Erythroblast (primary cell): ENCODE measurements around the gene VGLL1.
A peak's percentile ranks its signal among the peaks of the same experiment; 100 is the strongest.

ENCODE experiments used
- DNase-seq, 2 experiments: peaks; one replicate each; lab custom pipeline; 2025; lab: John Stamatoyannopoulos, UW
- GATA1 ChIP-seq: IDR thresholded peaks from 2 replicates; pipeline ENCODE4 v1.6.1; 2011; ENCODE audit warnings: low read depth, mild to moderate bottlenecking, control low read depth, low read length, moderate library complexity
- POLR2A ChIP-seq: IDR thresholded peaks from 2 replicates; pipeline ENCODE4 v1.6.1; 2011; ENCODE audit warnings: mild to moderate bottlenecking, low read length

Gene VGLL1

DNA sequence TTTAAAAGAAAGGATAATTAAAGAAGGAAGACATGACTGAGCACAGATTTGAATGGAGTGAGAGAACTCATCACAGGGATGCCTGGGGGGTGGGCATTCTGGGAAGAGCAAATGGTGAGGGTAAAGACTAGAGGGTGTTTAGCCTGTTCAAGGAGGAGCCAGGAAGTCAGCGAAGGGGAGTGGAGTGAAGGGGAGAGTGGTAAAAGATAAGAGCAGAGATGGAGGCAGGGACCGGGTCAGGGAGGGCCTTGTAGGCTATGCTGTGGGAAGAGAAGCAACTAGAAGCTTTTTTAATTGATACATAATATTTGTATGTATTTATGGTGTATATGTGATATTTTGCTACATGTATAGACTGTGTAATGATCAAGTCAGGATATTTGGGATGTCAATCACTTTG is 2.2 kb upstream of the VGLL1 start:
- DNase-seq = no peak
- no peak for TF ChIP-seq POLR2A
- no peak for TF ChIP-seq GATA1

DNA sequence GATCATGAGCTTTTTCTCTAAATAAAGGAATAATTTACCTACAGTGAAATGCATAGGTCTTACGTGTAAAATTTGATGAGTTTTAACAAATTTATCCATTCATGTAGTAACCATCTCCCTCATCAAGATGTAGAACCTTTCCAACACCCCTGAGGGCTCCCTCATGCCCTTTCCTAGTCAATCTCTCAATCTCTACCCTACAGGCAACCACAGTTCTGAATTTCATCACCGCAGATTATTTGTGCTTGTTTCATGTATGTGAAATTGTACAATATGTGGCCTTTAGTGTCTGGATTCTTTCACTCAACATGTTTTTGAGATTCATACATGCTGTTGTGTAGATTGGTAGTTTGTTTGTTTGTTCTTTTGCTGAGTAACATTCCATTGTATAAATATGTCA is 2.1 kb downstream of the VGLL1 start:
- TF ChIP-seq POLR2A (no peak), GATA1 (no peak)
- no peak for DNase-seq

DNA sequence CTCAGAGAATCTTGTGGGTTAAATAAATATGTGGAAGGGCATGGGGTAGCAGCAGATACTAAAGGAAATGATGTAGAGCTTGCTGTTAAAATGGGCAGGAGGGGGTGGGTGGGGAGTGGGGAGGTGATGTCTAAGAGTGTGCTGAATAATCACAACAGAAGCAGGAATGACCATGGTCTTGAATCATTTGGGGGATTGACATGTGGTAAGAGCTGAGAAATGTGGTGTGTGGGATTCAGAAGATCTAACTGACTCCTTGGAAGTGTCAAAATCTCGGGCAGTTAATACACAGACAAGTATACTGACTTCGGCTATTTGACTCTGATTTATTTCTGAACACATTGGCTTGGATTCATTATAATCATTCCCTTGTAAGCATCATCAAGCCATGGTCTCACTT is 6.8 kb downstream of the VGLL1 start:
- no peak for TF ChIP-seq POLR2A
- TF ChIP-seq GATA1 = no peak
- no peak for DNase-seq

DNA sequence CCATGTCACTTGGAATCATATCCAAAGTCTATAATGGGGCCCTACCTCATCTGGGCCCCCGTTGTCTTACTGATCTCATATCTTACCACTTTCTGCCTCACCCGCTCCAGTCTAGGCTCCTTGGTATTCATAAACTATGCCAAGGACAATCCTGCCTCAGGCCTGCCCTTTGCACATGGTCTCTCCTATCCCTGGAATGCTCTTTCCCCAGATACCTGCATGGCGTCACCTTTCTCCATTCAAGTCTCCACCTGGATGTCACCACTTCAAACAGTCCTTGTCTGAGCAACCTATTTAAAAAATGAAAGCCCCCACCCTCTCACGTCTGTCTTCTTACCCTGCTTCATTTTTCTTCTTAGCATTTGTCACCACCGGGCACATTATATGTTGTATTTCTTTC is 8.2 kb downstream of the VGLL1 start:
- DNase-seq = no peak

DNA sequence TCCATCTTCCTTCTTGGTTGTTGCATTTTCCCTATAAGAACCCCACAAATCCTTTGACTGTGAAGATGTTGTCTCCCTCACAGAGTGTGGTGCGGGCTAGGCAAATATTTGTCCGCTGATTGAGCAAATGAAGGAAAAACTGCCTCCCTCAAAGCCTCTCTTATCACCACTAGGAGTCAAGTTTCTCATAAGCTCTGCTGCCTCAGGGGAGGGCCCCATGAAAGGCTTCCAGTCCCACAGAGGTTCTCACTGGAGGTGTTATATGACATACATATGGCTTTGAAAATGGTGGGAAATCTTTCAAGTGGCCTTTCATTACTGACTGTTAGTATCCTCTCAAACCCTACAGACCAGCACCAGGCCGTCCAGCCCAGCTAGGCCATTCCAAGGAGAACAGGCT is 9.3 kb downstream of the VGLL1 start:
- no peak for DNase-seq
- TF ChIP-seq POLR2A = no peak

More for the DNA sequence above, 8.2 kb downstream of the VGLL1 start:
- TF ChIP-seq GATA1 = no peak
- no peak for TF ChIP-seq POLR2A

DNA sequence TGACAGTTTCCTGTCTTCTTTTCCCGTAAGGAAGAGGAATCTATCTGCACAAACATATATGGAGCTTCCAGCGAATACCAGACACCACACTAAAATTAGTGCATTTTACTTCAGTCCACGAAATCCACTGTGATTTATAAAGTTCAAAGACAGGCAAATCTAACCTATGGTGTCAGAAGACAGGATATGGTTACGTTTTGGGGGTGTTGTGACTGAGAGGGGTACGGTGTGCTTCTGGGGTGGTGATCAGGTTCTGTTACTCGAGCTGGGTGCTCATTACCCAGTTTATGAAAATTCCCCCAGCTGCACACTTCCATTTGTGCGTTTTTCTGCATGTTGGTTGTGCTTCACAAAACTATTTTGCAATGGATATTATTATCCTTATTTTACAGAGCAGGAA is 10.3 kb downstream of the VGLL1 start:
- no peak for DNase-seq
- TF ChIP-seq GATA1 = no peak
- TF ChIP-seq POLR2A = no peak

DNA sequence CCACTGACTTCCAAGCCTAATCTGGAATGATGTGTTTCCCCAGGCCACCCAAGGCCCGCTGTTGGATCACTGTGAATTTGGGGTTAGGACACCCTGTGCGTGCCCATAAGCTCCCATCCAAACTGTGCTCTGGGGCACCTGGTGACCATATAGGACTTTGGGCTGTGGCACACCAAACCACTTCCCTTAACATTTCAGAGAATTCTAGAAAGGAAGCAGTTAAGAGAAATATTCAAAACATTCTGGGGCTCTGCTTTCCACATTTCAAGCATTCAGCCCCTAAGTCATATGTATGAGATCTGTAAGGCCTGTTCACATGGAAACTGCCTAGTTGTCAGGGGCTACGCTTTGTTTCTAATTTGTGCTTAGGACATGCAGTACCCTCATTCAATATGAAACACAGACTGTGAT is 14.4 kb downstream of the VGLL1 start:
- no peak for DNase-seq
- no peak for TF ChIP-seq POLR2A
- no peak for TF ChIP-seq GATA1

DNA sequence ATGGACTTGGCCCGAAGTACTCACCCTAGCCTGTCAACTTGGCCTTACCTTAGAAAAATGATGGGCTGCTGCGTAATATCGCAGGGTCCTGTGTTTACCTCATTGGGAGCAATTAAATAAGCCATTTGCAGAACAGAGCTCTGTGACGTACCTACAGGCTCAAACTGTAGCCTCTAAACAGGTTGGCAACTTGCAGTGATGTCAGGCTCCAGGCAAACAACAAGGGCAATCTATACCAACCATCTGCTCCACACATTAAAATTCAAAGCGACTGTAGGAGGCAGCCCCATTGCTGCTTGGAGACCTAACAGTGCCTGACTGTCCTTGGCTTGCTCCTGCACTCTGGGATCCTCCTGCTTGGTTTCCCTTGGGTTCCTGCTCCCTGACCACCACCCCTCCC is 17.2 kb downstream of the VGLL1 start:
- no peak for DNase-seq
- TF ChIP-seq POLR2A (no peak), GATA1 (no peak)

DNA sequence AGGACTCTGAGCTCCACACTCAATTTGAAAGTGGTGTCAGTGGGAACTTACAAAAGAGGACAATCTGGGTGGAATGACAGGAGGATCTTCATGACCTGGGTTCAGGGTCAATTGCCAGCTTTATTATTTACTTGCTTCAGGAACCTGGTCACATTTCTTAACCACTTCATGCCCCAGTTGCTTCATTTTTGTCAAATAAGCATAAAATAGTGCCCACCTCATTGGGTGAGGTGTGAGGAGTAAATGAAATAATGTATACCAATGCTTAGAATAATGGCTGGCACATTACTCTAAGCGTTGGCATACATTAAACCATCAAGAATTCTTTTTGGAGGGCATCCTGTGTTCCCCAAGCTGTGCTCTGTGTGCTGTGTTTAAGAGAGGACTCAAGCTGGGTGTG is 19.4 kb downstream of the VGLL1 start:
- TF ChIP-seq POLR2A = no peak
- TF ChIP-seq GATA1 = no peak
- no peak for DNase-seq

DNA sequence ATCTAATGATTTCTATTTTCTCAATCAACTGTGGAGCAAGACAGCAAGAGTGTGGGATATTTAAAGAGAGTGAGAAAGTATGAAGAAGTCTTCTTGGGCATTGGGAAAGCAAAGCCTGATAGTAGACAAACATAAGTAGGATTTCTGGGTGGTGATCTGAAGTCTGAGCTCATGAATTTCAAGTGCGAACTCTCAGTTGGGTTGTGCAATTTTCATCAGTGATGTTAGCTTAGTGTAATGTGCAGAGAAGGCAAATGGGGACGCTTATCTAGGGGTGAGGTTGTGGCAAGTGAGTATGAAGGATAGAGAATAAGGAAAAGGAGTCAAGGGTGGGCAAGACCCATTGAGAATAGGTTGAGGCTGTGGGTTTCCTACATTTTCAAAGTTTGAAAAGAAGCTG is 23.7 kb downstream of the VGLL1 start:
- TF ChIP-seq POLR2A (no peak), GATA1 (no peak)
- DNase-seq = no peak

DNA sequence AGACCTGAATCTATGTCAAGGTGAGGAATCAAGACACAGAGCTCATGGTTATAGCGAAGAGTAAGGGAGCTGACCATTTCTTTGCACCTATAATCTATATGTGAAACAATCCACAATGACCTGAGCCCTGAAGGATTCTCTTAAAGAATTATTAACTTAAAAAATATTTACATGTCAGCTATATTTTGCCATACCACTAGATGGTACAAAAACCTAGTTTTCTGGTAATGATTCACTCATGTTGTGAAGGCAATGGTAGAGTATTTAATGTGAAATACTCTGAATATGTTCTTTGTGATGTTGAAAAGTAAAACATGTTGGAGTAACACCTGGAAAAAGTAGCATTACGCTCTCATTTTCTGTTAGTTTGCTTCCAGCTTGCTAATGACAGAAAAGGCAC is 40.0 kb downstream of the VGLL1 start:
- no peak for DNase-seq
- TF ChIP-seq GATA1 = no peak
- TF ChIP-seq POLR2A = no peak

DNA sequence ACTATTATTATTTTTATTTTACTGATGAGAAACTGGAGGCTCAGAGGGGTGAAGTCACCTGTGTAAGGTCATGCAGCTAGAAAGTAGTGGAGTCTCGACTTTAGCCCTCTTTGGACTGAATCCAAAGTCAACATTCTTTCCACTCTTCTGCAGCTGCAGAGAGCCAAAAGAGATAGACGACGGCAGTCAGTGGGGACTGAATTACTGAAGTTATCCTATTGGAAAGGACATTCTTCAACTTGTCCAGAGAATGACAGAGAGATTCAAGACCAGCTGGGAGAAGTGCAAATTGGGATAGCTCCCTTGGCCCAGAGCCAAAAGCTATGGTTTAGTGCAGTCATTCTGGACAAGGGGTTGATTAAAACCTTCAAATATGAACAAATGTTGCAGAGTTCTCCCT is 42.5 kb downstream of the VGLL1 start:
- no peak for DNase-seq
- TF ChIP-seq GATA1 (no peak), POLR2A (no peak)

DNA sequence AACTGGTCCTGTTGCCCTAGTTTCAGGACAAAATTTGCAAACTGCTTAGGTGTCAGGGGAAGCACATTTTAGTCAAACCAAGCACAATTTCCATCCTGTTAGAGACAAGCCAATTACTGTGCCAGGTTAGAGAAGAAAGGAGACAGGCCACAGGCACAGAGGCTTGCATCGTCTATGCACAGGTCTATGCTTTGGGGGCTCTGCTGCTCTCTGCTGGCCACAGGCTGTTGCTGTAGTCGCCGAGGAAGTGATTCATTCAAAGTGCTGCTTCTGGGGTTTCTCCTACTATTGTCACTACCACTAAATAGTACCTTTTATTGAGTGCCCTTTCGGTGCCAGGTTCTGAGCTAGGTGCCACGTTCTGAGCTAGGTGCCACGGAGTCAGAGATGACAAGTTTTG is 45.5 kb downstream of the VGLL1 start:
- no peak for TF ChIP-seq GATA1
- no peak for TF ChIP-seq POLR2A
- DNase-seq = peak; percentile 12 to 29

DNA sequence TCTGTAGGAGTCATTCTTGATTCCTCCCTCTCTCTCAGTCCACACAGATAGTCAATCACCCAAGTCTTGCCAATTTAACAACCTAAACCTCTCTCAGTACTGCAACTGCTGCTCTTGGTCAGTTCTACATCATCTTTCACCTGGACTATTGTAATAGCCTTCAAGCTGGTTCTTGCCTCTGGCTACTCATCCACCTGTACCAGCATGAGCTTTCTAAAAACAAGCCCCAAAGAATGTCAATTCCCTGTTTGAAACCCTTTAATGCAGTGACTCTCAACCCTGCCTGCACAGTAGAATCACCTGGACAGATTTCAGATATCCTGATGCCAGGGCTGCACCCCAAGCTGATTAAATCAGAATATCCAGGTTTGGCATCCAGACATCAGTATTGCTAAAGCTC is 48.3 kb downstream of the VGLL1 start:
- TF ChIP-seq GATA1 (no peak), POLR2A (no peak)
- DNase-seq = no peak

DNA sequence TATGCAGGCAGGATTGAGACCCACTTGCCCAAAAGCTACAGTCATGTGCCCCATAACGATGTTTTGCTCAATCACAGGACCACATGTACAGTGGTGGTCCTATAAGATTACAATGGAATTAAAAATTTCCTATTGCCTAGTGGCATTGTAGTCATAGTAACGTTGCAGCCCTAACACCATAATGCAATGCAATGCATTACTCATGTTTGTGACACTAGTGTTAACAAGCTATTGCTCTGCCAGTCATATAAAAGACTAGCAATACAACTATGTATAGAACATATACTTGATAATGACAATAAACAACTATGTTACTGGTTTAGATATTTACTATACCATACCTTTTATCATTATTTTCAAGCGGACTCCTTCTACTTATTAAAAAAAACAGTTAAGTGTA is 50.6 kb downstream of the VGLL1 start:
- no peak for DNase-seq
- no peak for TF ChIP-seq POLR2A
- TF ChIP-seq GATA1 = no peak

DNA sequence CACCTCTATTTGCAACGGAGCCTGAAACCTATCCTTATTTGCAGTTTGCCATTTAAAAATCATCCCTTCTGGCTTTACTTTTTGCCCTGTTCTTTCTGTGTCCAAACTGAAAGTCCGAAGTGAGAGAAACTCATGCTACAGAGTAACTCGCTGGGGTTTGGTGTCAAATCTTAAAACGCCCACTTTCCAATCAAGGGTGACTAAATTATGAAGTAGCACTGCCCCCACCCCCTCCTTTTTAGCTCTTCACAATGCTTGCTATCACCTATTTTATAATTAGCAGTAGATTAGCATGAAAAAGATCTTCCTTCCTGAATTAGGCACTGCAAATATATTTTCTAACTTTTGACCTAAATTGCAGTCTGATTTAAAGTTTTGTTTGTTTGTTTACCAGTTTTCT is 52.5 kb downstream of the VGLL1 start:
- no peak for DNase-seq

DNA sequence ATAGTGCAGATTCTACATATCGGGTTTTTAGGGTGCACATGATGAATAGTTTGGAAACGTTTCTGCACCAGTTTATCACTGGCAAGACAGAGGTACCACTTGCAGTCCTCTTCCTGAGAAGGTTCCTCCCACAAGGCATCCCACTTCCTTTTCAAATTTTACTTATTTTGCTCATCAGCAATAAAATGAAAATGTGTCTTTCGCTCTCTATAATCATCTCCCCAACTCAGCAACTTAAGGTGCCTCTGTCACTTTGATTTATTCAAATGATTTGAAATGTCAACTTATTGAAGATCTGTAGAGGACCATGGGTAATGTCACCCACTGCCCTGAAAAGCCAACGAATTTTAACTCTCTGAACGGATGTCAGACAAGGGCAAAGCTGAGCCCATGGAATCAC is 53.2 kb downstream of the VGLL1 start:
- DNase-seq = no peak
- no peak for TF ChIP-seq POLR2A
- no peak for TF ChIP-seq GATA1

More for the DNA sequence above, 52.5 kb downstream of the VGLL1 start:
- TF ChIP-seq GATA1 = no peak
- no peak for TF ChIP-seq POLR2A
